Measurements from ENCODE around the gene CLCN2.

Gene CLCN2

GRCh38 chr3:184361532-184361931, at the start of gene CLCN2, which contains the start of gene POLR2H:
TSS of gene CLCN2 (minus strand) at chr3:184361605. CDS start at chr3:184361479, 126 bp downstream.
TSS of gene POLR2H (plus strand) at chr3:184361710. CDS start at chr3:184363493, 1,783 bp downstream.
- peak; percentile 51 for DNase-seq

- no peak for DNase-seq
Measured at GRCh38 chr3:184409946-184410500, 48.6 kb upstream of the CLCN2 start.

- no peak for DNase-seq
Measured at GRCh38 chr3:184409331-184409926, 48.0 kb upstream of the CLCN2 start.

GRCh38 chr3:184405075-184406030, 43.9 kb upstream of the CLCN2 start:
- peak; percentile 44 for DNase-seq

- DNase-seq = no peak
Measured at GRCh38 chr3:184399410-184399809, 38.0 kb upstream of the CLCN2 start.

- DNase-seq = no peak
Measured at GRCh38 chr3:184395320-184395660, 33.9 kb upstream of the CLCN2 start.

- DNase-seq = no peak
Measured at GRCh38 chr3:184391266-184391665, 29.9 kb upstream of the CLCN2 start.

- DNase-seq = no peak
Measured at GRCh38 chr3:184389935-184390528, 28.6 kb upstream of the CLCN2 start.

GRCh38 chr3:184389384-184389783, 28.0 kb upstream of the CLCN2 start:
- no peak for DNase-seq

GRCh38 chr3:184388936-184389230, 27.5 kb upstream of the CLCN2 start:
- DNase-seq = no peak

GRCh38 chr3:184388164-184388935, 26.9 kb upstream of the CLCN2 start:
- no peak for DNase-seq

- no peak for DNase-seq
Measured at GRCh38 chr3:184387174-184387714, 25.8 kb upstream of the CLCN2 start.

GRCh38 chr3:184386047-184386806, 24.8 kb upstream of the CLCN2 start:
- DNase-seq = no peak

- no peak for DNase-seq
Measured at GRCh38 chr3:184384856-184385422, 23.5 kb upstream of the CLCN2 start.

- no peak for DNase-seq
Measured at GRCh38 chr3:184384342-184384741, 22.9 kb upstream of the CLCN2 start.

- DNase-seq = no peak
Measured at GRCh38 chr3:184383033-184383740, 21.8 kb upstream of the CLCN2 start.

GRCh38 chr3:184382326-184383032, 21.1 kb upstream of the CLCN2 start:
- no peak for DNase-seq

GRCh38 chr3:184381261-184382224, 20.1 kb upstream of the CLCN2 start:
- no peak for DNase-seq
